Measurements from ENCODE around the gene ASNSD1. TPM values are rescaled to one million over a fixed set of nuclear protein-coding genes. Genes with fewer than 3 reads are reported as not detected.

The ASNSD1 gene
- total RNA-seq, 1 experiment from 2014 or later, result 48.5 TPM

DNA sequence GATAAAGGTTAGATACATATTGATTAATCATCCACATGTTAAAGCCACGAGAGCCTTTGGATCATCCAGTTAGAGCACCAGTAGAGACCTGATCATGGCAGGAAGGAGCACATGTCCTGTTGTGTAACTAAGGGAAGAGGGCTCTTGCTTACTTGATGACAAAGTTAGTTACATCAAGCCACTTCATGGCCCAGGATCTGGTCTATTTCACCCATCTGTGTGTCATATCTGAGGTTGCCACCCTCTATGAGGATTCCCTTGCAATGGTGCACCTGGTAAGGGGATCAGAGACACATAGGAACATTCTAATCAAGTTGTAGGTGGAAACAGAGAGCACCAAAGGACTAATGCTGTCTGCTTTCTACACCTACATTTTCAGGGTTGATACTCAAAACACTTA lies 19.9 kb downstream of the ASNSD1 start:
- no peak overlapping the region for H2AK5ac ChIP-seq (ENCODE audit: insufficient read length, low read length)
- no peak overlapping the region for H2BK12ac ChIP-seq (ENCODE audit: insufficient read length, low read depth, low read length)
- no peak overlapping the region for H2BK5ac ChIP-seq (ENCODE audit: insufficient read length, low read length)
- H2BK120ac ChIP-seq (ENCODE audit: low read depth, low read length, poor library complexity, severe bottlenecking), result no peak overlapping the region
- H2BK20ac ChIP-seq (ENCODE audit: low read depth, low read length, poor library complexity, severe bottlenecking), result no peak overlapping the region
- no peak overlapping the region for H3K4me2 ChIP-seq (ENCODE audit: insufficient read depth, insufficient read length, low read length)
- H3K79me2 ChIP-seq (ENCODE audit: insufficient read depth, low read length), result no peaks in the 10 kb centered on the region
- no peaks in the 10 kb centered on the region for H3K27me3 ChIP-seq (ENCODE audit: insufficient read depth, low read length)
- H3T11ph ChIP-seq (ENCODE audit: low read length), result no peak overlapping the region
- no CpG with 5 or more reads among the region's 1 CpG for WGBS (ENCODE audit: extremely low coverage, insufficient read length, low lambda C conversion rate)
- no peak overlapping the region for H3K18ac ChIP-seq (ENCODE audit: insufficient read length, low read depth, low read length)
- H4K8ac ChIP-seq (replicated peaks; ENCODE audit: insufficient read length, low read depth, low read length), result no peak overlapping the region
- no peaks in the 10 kb centered on the region for H4K20me1 ChIP-seq (ENCODE audit: control insufficient read depth, insufficient read depth, insufficient read length)
- H3K79me1 ChIP-seq (ENCODE audit: insufficient read depth, low read depth, low read length, poor library complexity, severe bottlenecking), result no peaks in the 10 kb centered on the region
- Mint-ChIP-seq H3K36me3 (ENCODE audit: insufficient read depth in 1 of 3, low read depth in 3 of 3) (peaks cover 3 to 17% (median 10%) of the 10 kb centered on the region in 3 experiments), H3K4me3 (no peak overlapping the region), H3K9me3 (peaks cover 7 to 9% of the 10 kb centered on the region in 2 experiments; a peak in 3 of 5 replicates), H3K27ac (no peak overlapping the region), H3K27me3 (ENCODE audit: low read depth) (no peaks in the 10 kb centered on the region; the same call in 1 of the 2 replicates), H3K4me1 (peaks cover 0 to 7% of the 10 kb centered on the region in 2 experiments; a peak in 3 of 4 replicates)
- H4K5ac ChIP-seq (ENCODE audit: insufficient read length, low read depth, low read length), result no peak overlapping the region
- no peak for DNase-seq
- TF ChIP-seq, protein P1, sequence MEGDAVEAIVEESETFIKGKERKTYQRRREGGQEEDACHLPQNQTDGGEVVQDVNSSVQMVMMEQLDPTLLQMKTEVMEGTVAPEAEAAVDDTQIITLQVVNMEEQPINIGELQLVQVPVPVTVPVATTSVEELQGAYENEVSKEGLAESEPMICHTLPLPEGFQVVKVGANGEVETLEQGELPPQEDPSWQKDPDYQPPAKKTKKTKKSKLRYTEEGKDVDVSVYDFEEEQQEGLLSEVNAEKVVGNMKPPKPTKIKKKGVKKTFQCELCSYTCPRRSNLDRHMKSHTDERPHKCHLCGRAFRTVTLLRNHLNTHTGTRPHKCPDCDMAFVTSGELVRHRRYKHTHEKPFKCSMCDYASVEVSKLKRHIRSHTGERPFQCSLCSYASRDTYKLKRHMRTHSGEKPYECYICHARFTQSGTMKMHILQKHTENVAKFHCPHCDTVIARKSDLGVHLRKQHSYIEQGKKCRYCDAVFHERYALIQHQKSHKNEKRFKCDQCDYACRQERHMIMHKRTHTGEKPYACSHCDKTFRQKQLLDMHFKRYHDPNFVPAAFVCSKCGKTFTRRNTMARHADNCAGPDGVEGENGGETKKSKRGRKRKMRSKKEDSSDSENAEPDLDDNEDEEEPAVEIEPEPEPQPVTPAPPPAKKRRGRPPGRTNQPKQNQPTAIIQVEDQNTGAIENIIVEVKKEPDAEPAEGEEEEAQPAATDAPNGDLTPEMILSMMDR (conservative IDR thresholded peaks at IDR 0.05), result no peak
- no peak overlapping the region for H2BK15ac ChIP-seq (ENCODE audit: low read depth, low read length)
- no peak overlapping the region for H3K14ac ChIP-seq (ENCODE audit: insufficient read depth, low read length)
- H3K56ac ChIP-seq (ENCODE audit: insufficient read length, low read depth, low read length), result no peak overlapping the region
- no peaks in the 10 kb centered on the region for H3K23me2 ChIP-seq (ENCODE audit: insufficient read length, low read depth, low read length, poor library complexity, severe bottlenecking)
- H4K91ac ChIP-seq (ENCODE audit: insufficient read length, low read depth, low read length), result no peak overlapping the region
- H3K9ac ChIP-seq (ENCODE audit: extremely low read depth, insufficient read length, low read length), result no peak overlapping the region
- no peaks in the 10 kb centered on the region; the same call in 1 of the 2 replicates for H3K4me1 ChIP-seq (ENCODE audit: insufficient read depth, low read length)
- H3K9me3 ChIP-seq (ENCODE audit: control insufficient read depth, low read depth, low read length), result no peaks in the 10 kb centered on the region
- H3K4ac ChIP-seq (ENCODE audit: low read depth, low read length), result no peak overlapping the region
- H3K27ac ChIP-seq (ENCODE audit: insufficient read length, low read depth, low read length), result no peak overlapping the region
- no peak overlapping the region for H3K23ac ChIP-seq (ENCODE audit: insufficient read length, low read depth, low read length)
- no peak overlapping the region for H2AFZ ChIP-seq (ENCODE audit: low read length)

Data from H9 (cell line).